ENCODE results near the gene PXT1.
"Not testable (repeated sequence)": the region's sequence is repeated elsewhere in the genome, so short reads cannot be mapped to it uniquely, and the experiment has no call there.

The PXT1 gene

DNA sequence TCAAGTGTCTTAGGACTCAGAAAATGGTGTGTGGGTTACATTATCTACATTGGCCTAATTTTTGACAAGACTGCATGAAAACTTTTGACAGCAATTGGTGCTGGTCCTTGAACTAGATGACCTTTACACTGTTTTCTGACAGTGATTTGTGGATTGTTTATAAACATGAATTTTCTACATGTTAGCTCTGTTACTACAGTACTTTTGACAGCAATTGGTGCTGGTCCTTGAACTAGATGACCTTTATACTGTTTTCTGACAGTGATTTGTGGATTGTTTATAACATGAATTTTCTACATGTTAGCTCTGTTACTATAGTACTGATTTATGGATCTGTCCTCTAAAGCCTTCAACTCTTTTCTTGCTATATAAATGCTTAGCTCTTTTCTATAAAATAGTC lies 16.8 kb upstream of the PXT1 start:
- Histone ChIP-seq H3K9ac (no peak overlapping the region), H3K4me2 (no peak overlapping the region), H4K20me1 (ENCODE audit: insufficient read depth) (no peaks in the 10 kb centered on the region), H3K79me2 (ENCODE audit: insufficient read depth, low read depth) (peaks cover 69% of the 10 kb centered on the region), H3K4me1 (ENCODE audit: low read depth, poor library complexity, severe bottlenecking) (no peaks in the 10 kb centered on the region), H3K27me3 (ENCODE audit: insufficient read depth, low read depth) (no peaks in the 10 kb centered on the region), H3K27ac (no peak overlapping the region), H3K36me3 (ENCODE audit: insufficient read depth) (no peaks in the 10 kb centered on the region; the same call in 1 of the 2 replicates), H3K4me3 (IDR thresholded peaks at IDR 0.05; ENCODE audit: insufficient read depth, low read depth, low read length) (no peak overlapping the region), H2AFZ (ENCODE audit: low read depth) (no peak overlapping the region)
- TF ChIP-seq, protein P1, sequence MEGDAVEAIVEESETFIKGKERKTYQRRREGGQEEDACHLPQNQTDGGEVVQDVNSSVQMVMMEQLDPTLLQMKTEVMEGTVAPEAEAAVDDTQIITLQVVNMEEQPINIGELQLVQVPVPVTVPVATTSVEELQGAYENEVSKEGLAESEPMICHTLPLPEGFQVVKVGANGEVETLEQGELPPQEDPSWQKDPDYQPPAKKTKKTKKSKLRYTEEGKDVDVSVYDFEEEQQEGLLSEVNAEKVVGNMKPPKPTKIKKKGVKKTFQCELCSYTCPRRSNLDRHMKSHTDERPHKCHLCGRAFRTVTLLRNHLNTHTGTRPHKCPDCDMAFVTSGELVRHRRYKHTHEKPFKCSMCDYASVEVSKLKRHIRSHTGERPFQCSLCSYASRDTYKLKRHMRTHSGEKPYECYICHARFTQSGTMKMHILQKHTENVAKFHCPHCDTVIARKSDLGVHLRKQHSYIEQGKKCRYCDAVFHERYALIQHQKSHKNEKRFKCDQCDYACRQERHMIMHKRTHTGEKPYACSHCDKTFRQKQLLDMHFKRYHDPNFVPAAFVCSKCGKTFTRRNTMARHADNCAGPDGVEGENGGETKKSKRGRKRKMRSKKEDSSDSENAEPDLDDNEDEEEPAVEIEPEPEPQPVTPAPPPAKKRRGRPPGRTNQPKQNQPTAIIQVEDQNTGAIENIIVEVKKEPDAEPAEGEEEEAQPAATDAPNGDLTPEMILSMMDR (conservative IDR thresholded peaks at IDR 0.05; ENCODE audit: low read depth, low read length) = no peak

DNA sequence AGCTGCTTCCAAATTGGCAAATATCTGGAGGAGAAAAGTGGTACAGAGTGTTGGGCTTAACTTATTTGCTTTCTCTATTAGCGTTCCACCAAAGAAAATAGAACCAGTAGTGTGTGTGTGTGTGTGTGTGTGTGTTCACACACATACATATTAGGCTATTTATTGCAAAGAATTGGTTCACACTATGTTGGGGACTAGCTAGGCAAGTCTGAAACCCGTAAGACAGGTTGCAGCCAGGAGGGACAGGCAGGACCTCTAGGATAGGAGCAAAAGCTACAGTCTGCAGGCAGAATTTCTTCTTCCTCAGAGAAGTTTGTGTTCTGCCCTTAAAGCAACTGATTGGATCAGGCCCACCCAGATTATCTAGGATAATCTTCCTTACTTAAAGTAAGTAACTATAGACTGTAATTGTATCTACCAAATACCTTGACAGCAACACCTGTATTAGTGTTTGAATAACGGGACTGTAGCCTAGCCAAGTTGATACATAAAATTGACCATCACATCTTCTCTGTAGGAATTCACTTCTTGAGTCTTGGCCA lies 12.9 kb upstream of the PXT1 start:
- Histone ChIP-seq H4K20me1 (ENCODE audit: insufficient read depth) (no peaks in the 10 kb centered on the region), H3K27ac (no peak overlapping the region), H3K9ac (no peak overlapping the region), H3K36me3 (ENCODE audit: insufficient read depth) (no peaks in the 10 kb centered on the region), H2AFZ (ENCODE audit: low read depth) (no peak overlapping the region), H3K79me2 (ENCODE audit: insufficient read depth, low read depth) (peaks cover 84% of the 10 kb centered on the region), H3K4me3 (IDR thresholded peaks at IDR 0.05; ENCODE audit: insufficient read depth, low read depth, low read length) (no peak overlapping the region), H3K4me1 (ENCODE audit: low read depth, poor library complexity, severe bottlenecking) (no peaks in the 10 kb centered on the region), H3K4me2 (no peak overlapping the region), H3K27me3 (ENCODE audit: insufficient read depth, low read depth) (no peaks in the 10 kb centered on the region)
- TF ChIP-seq, protein P1 (conservative IDR thresholded peaks at IDR 0.05; ENCODE audit: low read depth, low read length) = no peak

DNA sequence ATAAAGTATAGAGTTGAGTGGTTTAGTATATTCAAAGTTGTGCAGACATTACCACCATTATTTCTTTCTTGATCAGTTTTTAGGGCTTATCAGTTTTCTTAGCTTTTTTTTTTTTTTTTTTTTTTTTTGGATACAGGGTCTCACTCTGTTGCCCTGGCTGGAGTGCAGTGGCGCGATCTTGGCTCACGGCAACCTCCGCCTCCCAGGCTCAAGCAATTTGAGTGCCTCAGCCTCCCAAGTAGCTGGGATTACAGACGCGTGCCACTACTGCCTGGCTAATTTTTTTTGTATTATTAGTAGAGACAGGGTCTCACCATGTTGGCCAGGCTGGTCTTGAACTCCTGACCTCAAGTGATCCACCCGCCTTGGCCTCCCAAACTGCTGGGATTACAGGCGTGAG lies 10.2 kb upstream of the PXT1 start:
- peaks cover 93% of the 10 kb centered on the region for H3K79me2 ChIP-seq (ENCODE audit: insufficient read depth, low read depth)
- not testable (repeated sequence) for H3K4me2 ChIP-seq; H3K9ac ChIP-seq; H2AFZ ChIP-seq (ENCODE audit: low read depth); H3K27me3 ChIP-seq (ENCODE audit: insufficient read depth, low read depth); H3K4me1 ChIP-seq (ENCODE audit: low read depth, poor library complexity, severe bottlenecking); H3K36me3 ChIP-seq (ENCODE audit: insufficient read depth); H3K27ac ChIP-seq; H4K20me1 ChIP-seq (ENCODE audit: insufficient read depth); H3K4me3 ChIP-seq (IDR thresholded peaks at IDR 0.05; ENCODE audit: insufficient read depth, low read depth, low read length)

DNA sequence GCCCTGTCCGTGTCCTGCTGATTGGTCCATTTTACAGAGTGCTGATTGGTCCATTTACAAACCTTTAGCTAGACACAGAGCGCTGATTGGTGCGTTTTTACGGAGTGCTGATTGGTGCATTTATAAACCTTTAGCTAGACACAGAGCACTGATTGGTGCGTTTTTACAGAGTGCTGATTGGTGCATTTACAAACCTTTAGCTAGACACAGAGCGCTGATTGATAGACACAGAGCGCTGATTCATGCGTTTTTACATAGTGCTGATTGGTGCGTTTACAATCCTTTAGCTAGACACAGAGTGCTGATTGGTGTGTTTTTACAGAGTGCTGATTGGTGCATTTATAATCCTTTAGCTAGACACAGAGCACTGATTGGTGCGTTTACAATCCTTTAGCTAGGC lies 6.5 kb upstream of the PXT1 start:
- H3K27me3 ChIP-seq (ENCODE audit: insufficient read depth, low read depth); H3K27ac ChIP-seq; H2AFZ ChIP-seq (ENCODE audit: low read depth); H3K4me2 ChIP-seq; H3K9ac ChIP-seq; H4K20me1 ChIP-seq (ENCODE audit: insufficient read depth); H3K4me3 ChIP-seq (IDR thresholded peaks at IDR 0.05; ENCODE audit: insufficient read depth, low read depth, low read length); H3K36me3 ChIP-seq (ENCODE audit: insufficient read depth): not testable (repeated sequence)
- peaks cover 13% of the 10 kb centered on the region for H3K4me1 ChIP-seq (ENCODE audit: low read depth, poor library complexity, severe bottlenecking)
- H3K79me2 ChIP-seq (ENCODE audit: insufficient read depth, low read depth) = peaks cover 96% of the 10 kb centered on the region

DNA sequence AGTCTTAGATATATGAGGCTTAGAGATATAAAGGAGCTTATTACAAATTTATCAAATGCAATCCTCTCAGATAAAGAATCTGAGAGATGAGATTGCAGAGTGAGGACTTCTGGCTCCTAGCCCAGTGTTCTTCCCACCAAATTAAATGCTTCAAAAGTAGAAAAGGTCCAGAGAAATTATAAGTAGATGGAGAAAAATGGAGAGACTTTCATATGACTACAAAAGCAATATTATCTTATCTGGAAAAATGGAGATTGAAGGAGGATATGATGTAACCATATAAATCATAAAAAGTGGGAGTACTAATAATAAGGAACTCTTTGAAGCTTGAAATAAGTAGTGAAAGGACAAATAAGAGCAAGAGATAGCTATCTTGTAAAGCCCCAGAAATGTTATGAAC lies 3.0 kb upstream of the PXT1 start:
- TF ChIP-seq, protein P1 (conservative IDR thresholded peaks at IDR 0.05; ENCODE audit: low read depth, low read length) = no peak
- H3K36me3 ChIP-seq (ENCODE audit: insufficient read depth) = no peaks in the 10 kb centered on the region; the same call in 1 of the 2 replicates
- 0 out of 2 replicates have a peak, but pooled peaks cover 6% of the 10 kb centered on the region for H4K20me1 ChIP-seq (ENCODE audit: insufficient read depth)
- H3K4me1 ChIP-seq (ENCODE audit: low read depth, poor library complexity, severe bottlenecking) = peaks cover 33% of the 10 kb centered on the region
- H3K9ac ChIP-seq = no peak overlapping the region
- no peak overlapping the region for H3K4me3 ChIP-seq (IDR thresholded peaks at IDR 0.05; ENCODE audit: insufficient read depth, low read depth, low read length)
- H3K79me2 ChIP-seq (ENCODE audit: insufficient read depth, low read depth) = peaks cover 82% of the 10 kb centered on the region
- H3K4me2 ChIP-seq = no peak overlapping the region
- no peak overlapping the region for H2AFZ ChIP-seq (ENCODE audit: low read depth)
- no peak overlapping the region for H3K27ac ChIP-seq
- no peaks in the 10 kb centered on the region for H3K27me3 ChIP-seq (ENCODE audit: insufficient read depth, low read depth)

Measured in KMS-11 (cell line).